Measurements from ENCODE around the gene C13orf46. TPM values are rescaled to one million over a fixed set of nuclear protein-coding genes. Genes with fewer than 3 reads are reported as not detected.

C13orf46 gene
- total RNA-seq, 2 donors from 2014 or later: 0.59 to 2.7 TPM

- Histone ChIP-seq H3K9me3 (peaks cover 0 to 11% of the 10 kb centered on the region in 2 donors), H3K4me1 (no peaks in the 10 kb centered on the region), H3K27me3 (no peaks in the 10 kb centered on the region), H3K36me3 (no peaks in the 10 kb centered on the region), H3K4me3 (no peak overlapping the region), H3K27ac (no peak overlapping the region)
- peak; percentile 23 for DNase-seq (ENCODE audit: low spot score)
- no peak for TF ChIP-seq CTCF (IDR thresholded peaks at IDR 0.05)
These were observed 56.1 kb downstream of the C13orf46 start for GRCh38 chr13:113917594-113918371.

GRCh38 chr13:113917096-113917495 is 56.8 kb downstream of the C13orf46 start:
- H3K27ac ChIP-seq: no peak overlapping the region
- no peaks in the 10 kb centered on the region for H3K27me3 ChIP-seq
- H3K9me3 ChIP-seq: peaks cover 0 to 10% of the 10 kb centered on the region in 2 donors
- H3K4me1 ChIP-seq: no peaks in the 10 kb centered on the region
- H3K36me3 ChIP-seq: no peaks in the 10 kb centered on the region
- peak; percentile 50 for DNase-seq (ENCODE audit: low spot score)
- TF ChIP-seq CTCF (IDR thresholded peaks at IDR 0.05): no peak
- H3K4me3 ChIP-seq: no peak overlapping the region

- Histone ChIP-seq H3K27me3 (no peaks in the 10 kb centered on the region), H3K36me3 (no peaks in the 10 kb centered on the region), H3K27ac (no peak overlapping the region), H3K4me3 (no peak overlapping the region), H3K4me1 (no peaks in the 10 kb centered on the region), H3K9me3 (peaks cover 0 to 3% of the 10 kb centered on the region in 2 donors)
- no peak for TF ChIP-seq CTCF (IDR thresholded peaks at IDR 0.05)
- peak; percentile 16 for DNase-seq (ENCODE audit: low spot score)
These were observed 57.5 kb downstream of the C13orf46 start for GRCh38 chr13:113916330-113916815.

- TF ChIP-seq CTCF (IDR thresholded peaks at IDR 0.05): no peak
- H3K9me3 ChIP-seq: no peaks in the 10 kb centered on the region
- H3K4me1 ChIP-seq: no peaks in the 10 kb centered on the region
- no peaks in the 10 kb centered on the region for H3K36me3 ChIP-seq
- no peak overlapping the region for H3K4me3 ChIP-seq
- DNase-seq (ENCODE audit: low spot score): peak; percentile 38
- no peak overlapping the region for H3K27ac ChIP-seq
- no peaks in the 10 kb centered on the region for H3K27me3 ChIP-seq
These were observed 58.0 kb downstream of the C13orf46 start for GRCh38 chr13:113915786-113916329.

- H3K9me3 ChIP-seq: no peaks in the 10 kb centered on the region
- DNase-seq (ENCODE audit: low spot score): peak; percentile 36
- no peaks in the 10 kb centered on the region for H3K4me1 ChIP-seq
- no peak for TF ChIP-seq CTCF (IDR thresholded peaks at IDR 0.05)
- H3K27me3 ChIP-seq: no peaks in the 10 kb centered on the region
- no peak overlapping the region for H3K4me3 ChIP-seq
- H3K36me3 ChIP-seq: no peaks in the 10 kb centered on the region
- H3K27ac ChIP-seq: no peak overlapping the region
These were observed 58.7 kb downstream of the C13orf46 start for GRCh38 chr13:113915012-113915763.

Data from right atrium auricular region (tissue), 2 donors.